Measurements from ENCODE around the gene MRPL37.

GRCh38 chr1:54222711-54223110 is 22.7 kb downstream of the MRPL37 start:
- TF ChIP-seq, protein P1, sequence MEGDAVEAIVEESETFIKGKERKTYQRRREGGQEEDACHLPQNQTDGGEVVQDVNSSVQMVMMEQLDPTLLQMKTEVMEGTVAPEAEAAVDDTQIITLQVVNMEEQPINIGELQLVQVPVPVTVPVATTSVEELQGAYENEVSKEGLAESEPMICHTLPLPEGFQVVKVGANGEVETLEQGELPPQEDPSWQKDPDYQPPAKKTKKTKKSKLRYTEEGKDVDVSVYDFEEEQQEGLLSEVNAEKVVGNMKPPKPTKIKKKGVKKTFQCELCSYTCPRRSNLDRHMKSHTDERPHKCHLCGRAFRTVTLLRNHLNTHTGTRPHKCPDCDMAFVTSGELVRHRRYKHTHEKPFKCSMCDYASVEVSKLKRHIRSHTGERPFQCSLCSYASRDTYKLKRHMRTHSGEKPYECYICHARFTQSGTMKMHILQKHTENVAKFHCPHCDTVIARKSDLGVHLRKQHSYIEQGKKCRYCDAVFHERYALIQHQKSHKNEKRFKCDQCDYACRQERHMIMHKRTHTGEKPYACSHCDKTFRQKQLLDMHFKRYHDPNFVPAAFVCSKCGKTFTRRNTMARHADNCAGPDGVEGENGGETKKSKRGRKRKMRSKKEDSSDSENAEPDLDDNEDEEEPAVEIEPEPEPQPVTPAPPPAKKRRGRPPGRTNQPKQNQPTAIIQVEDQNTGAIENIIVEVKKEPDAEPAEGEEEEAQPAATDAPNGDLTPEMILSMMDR (IDR thresholded peaks at IDR 0.05 in 4 of 5, conservative IDR thresholded peaks at IDR 0.05 in 1 of 5) = no peak
- no peak for TF ChIP-seq POLR2A (IDR thresholded peaks at IDR 0.05)

All from gastrocnemius medialis (tissue), 4 donors.